Stimulated activated CD8-positive, alpha-beta memory T cell treated with anti-CD3 and anti-CD28 coated beads, Interleukin-15, amount 100 ng/mL, for 24 hours (primary cell): Measurements from ENCODE around the gene CASQ2.

Source experiments
- DNase-seq: peaks from one replicate; pipeline ENCODE4 v3.0.0-alpha.2; 2020; ENCODE audit warnings: low read depth

CASQ2 gene

GRCh38 chr1:115658646-115659045, 109.9 kb downstream of the CASQ2 start:
- DNase-seq, result no peak

GRCh38 chr1:115656461-115657077, 111.9 kb downstream of the CASQ2 start:
- no peak for DNase-seq

GRCh38 chr1:115655916-115656315, 112.6 kb downstream of the CASQ2 start:
- no peak for DNase-seq

DNA sequence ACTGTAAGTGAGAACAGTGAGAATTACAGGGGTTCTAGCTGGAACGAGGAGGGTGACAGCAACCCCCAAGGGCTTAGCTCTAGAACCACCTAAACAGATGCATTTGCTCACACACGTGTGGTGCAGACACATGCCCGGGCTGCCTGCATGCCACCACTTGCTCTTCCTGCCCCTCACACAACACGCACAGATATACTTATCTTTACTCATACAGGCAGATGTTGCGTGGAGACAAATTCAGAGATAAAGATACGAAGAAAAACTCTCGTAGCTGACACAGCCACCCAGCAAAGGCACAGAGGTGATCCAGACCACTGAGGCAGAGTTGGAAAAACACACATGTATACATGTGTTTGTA, 113.2 kb downstream of the CASQ2 start:
- DNase-seq, result no peak

GRCh38 chr1:115654663-115655305, 113.7 kb downstream of the CASQ2 start:
- no peak for DNase-seq

GRCh38 chr1:115654125-115654524, 114.4 kb downstream of the CASQ2 start:
- no peak for DNase-seq

- DNase-seq, result no peak
Measured at GRCh38 chr1:115652236-115652788, 116.2 kb downstream of the CASQ2 start.

DNA sequence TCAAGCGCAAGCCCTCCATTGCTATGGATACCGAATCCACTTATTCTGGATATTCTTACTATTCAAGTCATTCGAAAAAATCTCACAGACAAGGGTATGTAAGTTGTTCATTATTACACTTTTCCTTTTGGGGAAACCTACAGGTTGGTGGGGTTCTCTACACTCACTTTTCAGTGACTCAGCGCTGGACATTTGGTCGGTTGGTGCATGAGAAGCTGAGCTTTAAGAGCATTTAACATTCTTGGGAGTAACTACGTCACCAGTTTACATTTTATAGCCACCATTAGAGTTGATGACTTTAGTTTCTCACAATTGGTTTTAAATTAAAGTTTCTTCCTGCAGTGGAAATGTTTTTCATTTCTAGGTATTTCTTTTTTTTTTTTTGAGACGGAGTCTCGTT, 117.1 kb downstream of the CASQ2 start:
- no peak for DNase-seq

GRCh38 chr1:115650961-115651360, 117.6 kb downstream of the CASQ2 start:
- no peak for DNase-seq
